ENCODE measurements around the gene RNFT2.

- TF ChIP-seq CTCF (conservative IDR thresholded peaks at IDR 0.05) (no peak), ZFX (IDR thresholded peaks at IDR 0.05) (no peak)
Observed at GRCh38 chr12:116739381-116739887, 1.3 kb downstream of the RNFT2 start.
